Skeletal muscle satellite cell (primary cell): ENCODE data around the gene COL17A1.

ENCODE experiments used
- H3K27me3 ChIP-seq: 2 replicates; pipeline ENCODE4 v1.7.0; 2013; ENCODE audit warnings: low read length; ENCODE audit not compliant: control insufficient read depth, insufficient read depth
- H3K36me3 ChIP-seq: 2 replicates; pipeline ENCODE4 v1.7.0; 2013; ENCODE audit warnings: mild to moderate bottlenecking, control low read depth, low read length; ENCODE audit not compliant: insufficient read depth
- H3K4me1 ChIP-seq: 2 replicates; pipeline ENCODE4 v1.7.0; 2013; ENCODE audit warnings: low read length; ENCODE audit not compliant: control insufficient read depth, insufficient read depth
- H3K4me2 ChIP-seq: 2 replicates; pipeline ENCODE4 v1.7.0; 2013; ENCODE audit warnings: mild to moderate bottlenecking, low read length
- H3K4me3 ChIP-seq: 2 replicates; pipeline ENCODE4 v1.7.0; 2013; ENCODE audit warnings: low read length
- H3K9ac ChIP-seq: 2 replicates; pipeline ENCODE4 v1.7.0; 2013; ENCODE audit warnings: mild to moderate bottlenecking, low read depth, low read length, moderate library complexity
- H3K9me3 ChIP-seq: replicated peaks from 2 replicates; pipeline ENCODE4 v1.7.0; 2013; ENCODE audit warnings: mild to moderate bottlenecking, control low read depth, low read length

COL17A1 gene

GRCh38 chr10:104090611-104091010 lies 4.9 kb upstream of the COL17A1 start:
- Histone ChIP-seq H3K4me2 (no peak overlapping the region), H3K4me3 (no peak overlapping the region), H3K27me3 (peaks cover 3% of the 10 kb centered on the region), H3K9me3 (no peaks in the 10 kb centered on the region), H3K4me1 (no peaks in the 10 kb centered on the region), H3K9ac (no peak overlapping the region), H3K36me3 (no peaks in the 10 kb centered on the region)

- Histone ChIP-seq H3K4me2 (no peak overlapping the region), H3K4me1 (no peaks in the 10 kb centered on the region), H3K9ac (no peak overlapping the region), H3K36me3 (no peaks in the 10 kb centered on the region), H3K27me3 (peaks cover 3% of the 10 kb centered on the region), H3K9me3 (no peaks in the 10 kb centered on the region), H3K4me3 (no peak overlapping the region)
These were observed 3.9 kb upstream of the COL17A1 start for GRCh38 chr10:104089621-104090020.

- Histone ChIP-seq H3K27me3 (peaks cover 3% of the 10 kb centered on the region), H3K36me3 (no peaks in the 10 kb centered on the region), H3K4me2 (no peak overlapping the region), H3K4me1 (no peaks in the 10 kb centered on the region), H3K4me3 (no peak overlapping the region), H3K9me3 (no peaks in the 10 kb centered on the region), H3K9ac (no peak overlapping the region)
These were observed 2.6 kb upstream of the COL17A1 start for GRCh38 chr10:104088239-104088638.

- Histone ChIP-seq H3K4me1 (no peaks in the 10 kb centered on the region), H3K4me2 (no peak overlapping the region), H3K4me3 (no peak overlapping the region), H3K9ac (no peak overlapping the region), H3K9me3 (no peaks in the 10 kb centered on the region), H3K27me3 (peaks cover 3% of the 10 kb centered on the region), H3K36me3 (no peaks in the 10 kb centered on the region)
These were observed 1.1 kb downstream of the COL17A1 start for GRCh38 chr10:104084482-104085142.

GRCh38 chr10:104081998-104082397 lies 3.7 kb downstream of the COL17A1 start:
- no peak overlapping the region for H3K4me3 ChIP-seq
- H3K27me3 ChIP-seq, result peaks cover 13% of the 10 kb centered on the region
- H3K4me1 ChIP-seq, result no peaks in the 10 kb centered on the region
- no peak overlapping the region for H3K9ac ChIP-seq
- H3K36me3 ChIP-seq, result no peaks in the 10 kb centered on the region
- H3K9me3 ChIP-seq, result no peaks in the 10 kb centered on the region
- no peak overlapping the region for H3K4me2 ChIP-seq

GRCh38 chr10:104080762-104081161 lies 4.9 kb downstream of the COL17A1 start:
- no peaks in the 10 kb centered on the region for H3K36me3 ChIP-seq
- H3K4me2 ChIP-seq, result no peak overlapping the region
- no peaks in the 10 kb centered on the region for H3K4me1 ChIP-seq
- H3K4me3 ChIP-seq, result no peak overlapping the region
- peaks cover 18% of the 10 kb centered on the region for H3K27me3 ChIP-seq
- no peak overlapping the region for H3K9ac ChIP-seq
- no peaks in the 10 kb centered on the region for H3K9me3 ChIP-seq

GRCh38 chr10:104077663-104078151 lies 8.0 kb downstream of the COL17A1 start:
- no peaks in the 10 kb centered on the region for H3K9me3 ChIP-seq
- no peak overlapping the region for H3K4me3 ChIP-seq
- peaks cover 43% of the 10 kb centered on the region for H3K27me3 ChIP-seq
- no peaks in the 10 kb centered on the region for H3K36me3 ChIP-seq
- no peak overlapping the region for H3K9ac ChIP-seq
- H3K4me1 ChIP-seq, result no peaks in the 10 kb centered on the region
- H3K4me2 ChIP-seq, result no peak overlapping the region

GRCh38 chr10:104077247-104077646 lies 8.4 kb downstream of the COL17A1 start:
- H3K4me3 ChIP-seq, result no peak overlapping the region
- H3K27me3 ChIP-seq, result peaks cover 47% of the 10 kb centered on the region
- H3K4me1 ChIP-seq, result no peaks in the 10 kb centered on the region
- H3K9ac ChIP-seq, result no peak overlapping the region
- no peak overlapping the region for H3K4me2 ChIP-seq
- H3K9me3 ChIP-seq, result no peaks in the 10 kb centered on the region
- H3K36me3 ChIP-seq, result no peaks in the 10 kb centered on the region

- Histone ChIP-seq H3K9me3 (no peaks in the 10 kb centered on the region), H3K4me2 (no peak overlapping the region), H3K4me3 (no peak overlapping the region), H3K27me3 (peaks cover 52% of the 10 kb centered on the region), H3K4me1 (no peaks in the 10 kb centered on the region), H3K36me3 (no peaks in the 10 kb centered on the region), H3K9ac (no peak overlapping the region)
These were observed 8.9 kb downstream of the COL17A1 start for GRCh38 chr10:104076743-104077160.

GRCh38 chr10:104074505-104074904 lies 11.2 kb downstream of the COL17A1 start:
- H3K4me1 ChIP-seq, result no peaks in the 10 kb centered on the region
- H3K27me3 ChIP-seq, result peaks cover 74% of the 10 kb centered on the region
- no peaks in the 10 kb centered on the region for H3K9me3 ChIP-seq
- H3K9ac ChIP-seq, result no peak overlapping the region
- H3K36me3 ChIP-seq, result no peaks in the 10 kb centered on the region
- no peak overlapping the region for H3K4me2 ChIP-seq
- H3K4me3 ChIP-seq, result no peak overlapping the region

- no peak overlapping the region for H3K4me3 ChIP-seq
- no peaks in the 10 kb centered on the region for H3K36me3 ChIP-seq
- no peak overlapping the region for H3K9ac ChIP-seq
- H3K9me3 ChIP-seq, result no peaks in the 10 kb centered on the region
- no peaks in the 10 kb centered on the region for H3K4me1 ChIP-seq
- H3K4me2 ChIP-seq, result no peak overlapping the region
- H3K27me3 ChIP-seq, result peaks cover 63% of the 10 kb centered on the region
These were observed 12.9 kb downstream of the COL17A1 start for GRCh38 chr10:104072786-104073185.

GRCh38 chr10:104069613-104070012 lies 16.1 kb downstream of the COL17A1 start:
- Histone ChIP-seq H3K4me1 (no peaks in the 10 kb centered on the region), H3K4me2 (no peak overlapping the region), H3K27me3 (peaks cover 54% of the 10 kb centered on the region), H3K9ac (no peak overlapping the region), H3K4me3 (no peak overlapping the region), H3K9me3 (no peaks in the 10 kb centered on the region), H3K36me3 (no peaks in the 10 kb centered on the region)
